ENCODE data around the gene HPSE2. TPM values are rescaled to one million over a fixed set of nuclear protein-coding genes. Genes with fewer than 3 reads are reported as not detected.

The HPSE2 gene
- total RNA-seq, 1 donor from 2014 or later, result not detected

- Mint-ChIP-seq H3K36me3 (ENCODE audit: low read depth, unreplicated experiment) (no peaks in the 10 kb centered on the region), H3K27me3 (ENCODE audit: unreplicated experiment) (peaks cover 1% of the 10 kb centered on the region), H3K27ac (ENCODE audit: unreplicated experiment) (no peak overlapping the region), H3K4me1 (ENCODE audit: unreplicated experiment) (peaks cover 29% of the 10 kb centered on the region), H3K4me3 (ENCODE audit: unreplicated experiment) (no peak overlapping the region), H3K9me3 (ENCODE audit: unreplicated experiment) (no peaks in the 10 kb centered on the region)
- no peak for DNase-seq (ENCODE audit: low spot score)
- no peak for TF ChIP-seq CTCF (IDR thresholded peaks at IDR 0.05; ENCODE audit: unreplicated experiment)
Observed at GRCh38 chr10:98528805-98529183, 706.9 kb downstream of the HPSE2 start.

GRCh38 chr10:98528166-98528804 is 707.4 kb downstream of the HPSE2 start:
- DNase-seq (ENCODE audit: low spot score), result peak; percentile 11
- no peak for TF ChIP-seq CTCF (IDR thresholded peaks at IDR 0.05; ENCODE audit: unreplicated experiment)
- Mint-ChIP-seq H3K4me1 (ENCODE audit: unreplicated experiment) (peaks cover 29% of the 10 kb centered on the region), H3K27ac (ENCODE audit: unreplicated experiment) (no peak overlapping the region), H3K27me3 (ENCODE audit: unreplicated experiment) (peaks cover 1% of the 10 kb centered on the region), H3K4me3 (ENCODE audit: unreplicated experiment) (no peak overlapping the region), H3K9me3 (ENCODE audit: unreplicated experiment) (no peaks in the 10 kb centered on the region), H3K36me3 (ENCODE audit: low read depth, unreplicated experiment) (no peaks in the 10 kb centered on the region)

- TF ChIP-seq CTCF (IDR thresholded peaks at IDR 0.05; ENCODE audit: unreplicated experiment), result no peak
- H3K27me3 Mint-ChIP-seq (ENCODE audit: unreplicated experiment), result peaks cover 1% of the 10 kb centered on the region
- DNase-seq (ENCODE audit: low spot score), result no peak
- no peak overlapping the region for H3K27ac Mint-ChIP-seq (ENCODE audit: unreplicated experiment)
- H3K4me1 Mint-ChIP-seq (ENCODE audit: unreplicated experiment), result peaks cover 12% of the 10 kb centered on the region
- no peaks in the 10 kb centered on the region for H3K36me3 Mint-ChIP-seq (ENCODE audit: low read depth, unreplicated experiment)
- H3K9me3 Mint-ChIP-seq (ENCODE audit: unreplicated experiment), result no peaks in the 10 kb centered on the region
- no peak overlapping the region for H3K4me3 Mint-ChIP-seq (ENCODE audit: unreplicated experiment)
Observed at GRCh38 chr10:98525969-98526368, 709.7 kb downstream of the HPSE2 start.

GRCh38 chr10:98524124-98524523 is 711.5 kb downstream of the HPSE2 start:
- peaks cover 4% of the 10 kb centered on the region for H3K4me1 Mint-ChIP-seq (ENCODE audit: unreplicated experiment)
- no peaks in the 10 kb centered on the region for H3K9me3 Mint-ChIP-seq (ENCODE audit: unreplicated experiment)
- no peak overlapping the region for H3K4me3 Mint-ChIP-seq (ENCODE audit: unreplicated experiment)
- TF ChIP-seq CTCF (IDR thresholded peaks at IDR 0.05; ENCODE audit: unreplicated experiment), result no peak
- H3K27ac Mint-ChIP-seq (ENCODE audit: unreplicated experiment), result no peak overlapping the region
- H3K36me3 Mint-ChIP-seq (ENCODE audit: low read depth, unreplicated experiment), result no peaks in the 10 kb centered on the region
- H3K27me3 Mint-ChIP-seq (ENCODE audit: unreplicated experiment), result no peaks in the 10 kb centered on the region
- DNase-seq (ENCODE audit: low spot score), result no peak

GRCh38 chr10:98519841-98520240 is 715.8 kb downstream of the HPSE2 start:
- no peak for DNase-seq (ENCODE audit: low spot score)
- H3K36me3 Mint-ChIP-seq (ENCODE audit: low read depth, unreplicated experiment), result no peaks in the 10 kb centered on the region
- H3K4me1 Mint-ChIP-seq (ENCODE audit: unreplicated experiment), result peaks cover 4% of the 10 kb centered on the region
- no peaks in the 10 kb centered on the region for H3K27me3 Mint-ChIP-seq (ENCODE audit: unreplicated experiment)
- H3K4me3 Mint-ChIP-seq (ENCODE audit: unreplicated experiment), result no peak overlapping the region
- no peak overlapping the region for H3K27ac Mint-ChIP-seq (ENCODE audit: unreplicated experiment)
- TF ChIP-seq CTCF (IDR thresholded peaks at IDR 0.05; ENCODE audit: unreplicated experiment), result no peak
- no peaks in the 10 kb centered on the region for H3K9me3 Mint-ChIP-seq (ENCODE audit: unreplicated experiment)

All from endothelial cell (in vitro differentiated cells).